ENCODE data around the gene SF3B1. TPM values are rescaled to one million over a fixed set of nuclear protein-coding genes. Genes with fewer than 3 reads are reported as not detected.

Gene SF3B1
- total RNA-seq, 2 experiments from 2014 or later = 498 to 529 TPM

DNA sequence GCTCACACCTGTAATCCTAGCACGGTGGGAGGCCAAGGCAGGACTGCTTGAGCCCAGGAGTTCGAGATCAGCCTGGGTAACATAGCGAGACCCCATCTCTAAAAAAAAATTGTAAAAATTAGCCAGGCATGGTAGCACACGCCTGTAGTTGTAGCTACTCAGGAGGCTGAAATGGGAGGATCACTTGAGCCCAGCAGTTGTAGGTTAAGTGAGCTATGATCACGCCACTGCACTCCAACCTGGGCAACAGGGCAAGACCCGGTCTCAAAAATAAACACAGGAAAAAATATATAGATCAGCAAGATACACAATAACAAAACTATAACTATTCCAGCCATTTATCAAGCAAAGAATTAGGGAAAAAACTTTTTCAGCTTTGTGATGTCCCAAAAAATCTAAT lies 3.0 kb downstream of the SF3B1 start:
- peaks cover 47% of the 10 kb centered on the region for H3K36me3 Mint-ChIP-seq (ENCODE audit: low read depth)
- peak overlapping the region; percentile 99 for H3K27ac Mint-ChIP-seq
- no peaks in the 10 kb centered on the region for H3K27me3 Mint-ChIP-seq
- Histone ChIP-seq H3K27ac (ENCODE audit: low read depth in 1 of 2, low read length in 2 of 2) (peak overlapping the region in 1 of 2 donors; percentile 20), H3K9me3 (ENCODE audit: control insufficient read depth in 1 of 2, insufficient read depth in 1 of 2, low read length in 2 of 2) (no peaks in the 10 kb centered on the region), H3K36me3 (ENCODE audit: insufficient read depth, low read length) (peaks cover 14% of the 10 kb centered on the region), H3K27me3 (ENCODE audit: control insufficient read depth in 1 of 2, insufficient read depth in 2 of 2, low read length in 2 of 2) (no peaks in the 10 kb centered on the region), H3K4me3 (ENCODE audit: low read length) (peak overlapping the region; percentile 15), H3K4me1 (ENCODE audit: insufficient read depth, low read length) (peaks cover 58% of the 10 kb centered on the region)
- CTCF ChIA-PET = interaction anchor here (1.2 kb wide), 1 partner anchor 21 kb away, joined by 3 read pairs; the partner anchor contains the start of gene COQ10B
- H3K4me1 Mint-ChIP-seq (ENCODE audit: low read depth) = peaks cover 86% of the 10 kb centered on the region
- no peak for ATAC-seq (ENCODE audit: poor library complexity)
- no peaks in the 10 kb centered on the region for H3K9me3 Mint-ChIP-seq
- TF ChIP-seq, protein P1, sequence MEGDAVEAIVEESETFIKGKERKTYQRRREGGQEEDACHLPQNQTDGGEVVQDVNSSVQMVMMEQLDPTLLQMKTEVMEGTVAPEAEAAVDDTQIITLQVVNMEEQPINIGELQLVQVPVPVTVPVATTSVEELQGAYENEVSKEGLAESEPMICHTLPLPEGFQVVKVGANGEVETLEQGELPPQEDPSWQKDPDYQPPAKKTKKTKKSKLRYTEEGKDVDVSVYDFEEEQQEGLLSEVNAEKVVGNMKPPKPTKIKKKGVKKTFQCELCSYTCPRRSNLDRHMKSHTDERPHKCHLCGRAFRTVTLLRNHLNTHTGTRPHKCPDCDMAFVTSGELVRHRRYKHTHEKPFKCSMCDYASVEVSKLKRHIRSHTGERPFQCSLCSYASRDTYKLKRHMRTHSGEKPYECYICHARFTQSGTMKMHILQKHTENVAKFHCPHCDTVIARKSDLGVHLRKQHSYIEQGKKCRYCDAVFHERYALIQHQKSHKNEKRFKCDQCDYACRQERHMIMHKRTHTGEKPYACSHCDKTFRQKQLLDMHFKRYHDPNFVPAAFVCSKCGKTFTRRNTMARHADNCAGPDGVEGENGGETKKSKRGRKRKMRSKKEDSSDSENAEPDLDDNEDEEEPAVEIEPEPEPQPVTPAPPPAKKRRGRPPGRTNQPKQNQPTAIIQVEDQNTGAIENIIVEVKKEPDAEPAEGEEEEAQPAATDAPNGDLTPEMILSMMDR (IDR thresholded peaks at IDR 0.05) = no peak
- DNase-seq = no peak
- intact Hi-C loops (cut with DNase I, micrococcal nuclease) = loop anchor here (2.0 to 10.0 kb wide), 6 partner anchors 13 to 863 kb away; partner anchors contain the start of genes MARS2 (in 1 of the 2) and MOB4 (in 1 of the 2)
- POLR2A ChIA-PET = interaction anchor here (0.6 to 9.4 kb wide), 4 partner anchors 20 to 318 kb away, joined by 3 to 260 read pairs (median 54); partner anchors contain the start of genes COQ10B, HSPD1 and HSPE1
- peak overlapping the region; percentile 98 for H3K4me3 Mint-ChIP-seq

GRCh38 chr2:197427986-197428385 lies 6.8 kb downstream of the SF3B1 start:
- H3K4me3 ChIP-seq (ENCODE audit: low read length) = no peak overlapping the region

DNA sequence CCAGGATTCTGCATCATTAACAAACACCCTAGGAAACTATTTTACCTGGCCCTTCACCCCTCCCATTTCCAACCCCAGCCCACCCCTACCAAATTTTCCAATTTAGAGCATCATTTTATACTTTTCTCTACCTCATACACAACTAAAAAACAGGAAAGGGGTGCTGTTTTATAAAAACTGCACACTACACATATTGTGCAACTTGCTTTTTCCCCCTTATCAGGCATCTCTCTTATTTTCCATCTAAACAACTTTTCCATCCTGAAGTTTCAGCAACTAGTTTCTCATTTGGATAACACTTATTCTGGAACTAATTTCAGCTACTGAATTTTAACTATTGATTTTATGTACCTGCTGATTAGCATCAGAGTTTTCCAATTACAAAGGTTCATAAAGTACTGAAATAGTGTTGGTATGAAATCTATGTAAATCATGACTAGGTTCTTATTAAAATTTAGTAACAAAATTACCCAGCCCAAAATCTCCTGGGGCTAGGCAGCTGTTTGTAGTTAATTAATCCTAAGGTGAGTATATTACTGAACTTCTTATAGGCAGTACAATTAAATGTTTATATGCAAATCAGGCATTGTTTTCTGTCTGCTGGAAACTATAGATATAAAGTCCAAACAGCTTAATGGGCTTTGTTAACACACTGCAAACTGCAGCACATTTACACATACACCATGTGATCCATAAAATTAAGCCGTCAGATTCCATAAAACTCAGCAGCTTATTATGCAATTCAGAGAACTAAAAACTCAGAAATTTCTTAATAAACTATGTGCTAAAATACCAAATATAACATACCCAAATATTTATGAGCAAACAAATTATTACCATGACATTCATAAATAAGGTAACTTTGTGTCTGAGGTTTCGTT lies 7.9 kb downstream of the SF3B1 start:
- H3K36me3 Mint-ChIP-seq (ENCODE audit: low read depth) = peaks cover 45% of the 10 kb centered on the region
- H3K27ac Mint-ChIP-seq = peak overlapping the region; percentile 45
- TF ChIP-seq, protein P1 (IDR thresholded peaks at IDR 0.05) = no peak
- H3K27me3 ChIP-seq (ENCODE audit: control insufficient read depth in 1 of 2, insufficient read depth in 2 of 2, low read length in 2 of 2) = no peaks in the 10 kb centered on the region
- ChIA-PET CTCF (no interaction called here), POLR2A (interaction anchor here (1.2 kb wide), 1 partner anchor 73 kb away, joined by 4 read pairs; the partner anchor contains the start of gene HSPD1)
- intact Hi-C loops (cut with DNase I, micrococcal nuclease) = loop anchor here (5.0 kb wide), 1 partner anchor 35 kb away; no protein-coding TSS in a partner anchor
- no peak overlapping the region for H3K27ac ChIP-seq (ENCODE audit: low read depth in 1 of 2, low read length in 2 of 2)
- peaks cover 65% of the 10 kb centered on the region for H3K4me1 ChIP-seq (ENCODE audit: insufficient read depth, low read length)
- DNase-seq = no peak
- peak overlapping the region; percentile 62 for H3K4me3 Mint-ChIP-seq
- H3K27me3 Mint-ChIP-seq = no peaks in the 10 kb centered on the region
- no peaks in the 10 kb centered on the region for H3K9me3 Mint-ChIP-seq
- ATAC-seq (ENCODE audit: poor library complexity) = no peak
- no peak overlapping the region for H3K4me3 ChIP-seq (ENCODE audit: low read length)
- H3K9me3 ChIP-seq (ENCODE audit: control insufficient read depth in 1 of 2, insufficient read depth in 1 of 2, low read length in 2 of 2) = no peaks in the 10 kb centered on the region
- peaks cover 83% of the 10 kb centered on the region for H3K4me1 Mint-ChIP-seq (ENCODE audit: low read depth)
- H3K36me3 ChIP-seq (ENCODE audit: insufficient read depth, low read length) = peaks cover 29% of the 10 kb centered on the region

More at GRCh38 chr2:197427986-197428385, 6.8 kb downstream of the SF3B1 start:
- H3K4me1 Mint-ChIP-seq (ENCODE audit: low read depth) = peaks cover 90% of the 10 kb centered on the region
- peaks cover 39% of the 10 kb centered on the region for H3K36me3 Mint-ChIP-seq (ENCODE audit: low read depth)
- intact Hi-C loops (cut with DNase I, micrococcal nuclease) = loop anchor here (5.0 kb wide), 1 partner anchor 34 kb away; no protein-coding TSS in a partner anchor
- peaks cover 74% of the 10 kb centered on the region for H3K4me1 ChIP-seq (ENCODE audit: insufficient read depth, low read length)
- H3K4me3 Mint-ChIP-seq = no peak overlapping the region
- no peaks in the 10 kb centered on the region for H3K9me3 Mint-ChIP-seq
- H3K36me3 ChIP-seq (ENCODE audit: insufficient read depth, low read length) = peaks cover 23% of the 10 kb centered on the region
- peak overlapping the region; percentile 99 for H3K27ac Mint-ChIP-seq
- TF ChIP-seq, protein P1 (IDR thresholded peaks at IDR 0.05) = no peak
- H3K9me3 ChIP-seq (ENCODE audit: control insufficient read depth in 1 of 2, insufficient read depth in 1 of 2, low read length in 2 of 2) = no peaks in the 10 kb centered on the region
- H3K27me3 ChIP-seq (ENCODE audit: control insufficient read depth in 1 of 2, insufficient read depth in 2 of 2, low read length in 2 of 2) = no peaks in the 10 kb centered on the region
- POLR2A ChIA-PET = no interaction called here
- no peak overlapping the region for H3K27ac ChIP-seq (ENCODE audit: low read depth in 1 of 2, low read length in 2 of 2)
- no peaks in the 10 kb centered on the region for H3K27me3 Mint-ChIP-seq
- ATAC-seq (ENCODE audit: poor library complexity) (no peak), DNase-seq (no peak)
- CTCF ChIA-PET = no interaction called here

Data from CD4-positive, alpha-beta T cell (primary cell).